HepG2 (cell line): ENCODE results near the gene R3HDM4. TPM values are rescaled to one million over a fixed set of nuclear protein-coding genes. Genes with fewer than 3 reads are reported as not detected.

Experiments
- BCL6 ChIP-seq: IDR thresholded peaks from 2 replicates; pipeline ENCODE4 v1.6.1; 2016; ENCODE audit warnings: missing genetic modification reagents, missing compliant biosample characterization
- KAT7 ChIP-seq: IDR thresholded peaks from 2 replicates; pipeline ENCODE4 v1.6.1; 2018; ENCODE audit warnings: borderline replicate concordance, missing compliant biosample characterization
- KDM6A ChIP-seq: IDR thresholded peaks from 2 replicates; pipeline ENCODE4 v1.6.1; 2016; ENCODE audit warnings: low read depth
- PAX8 ChIP-seq: sonication (generic); formaldehyde crosslinking; IDR thresholded peaks from 2 replicates; pipeline ENCODE4 v1.8.0; 2022; ENCODE audit warnings: mild to moderate bottlenecking, missing genetic modification reagents, borderline replicate concordance
- POLR2A ChIP-seq, 2 experiments: IDR thresholded peaks; 2 replicates each; pipeline ENCODE4 v1.6.1; 2011; ENCODE audit warnings: low read depth in 2 of 2, low read length in 2 of 2, mild to moderate bottlenecking in 1 of 2, moderate library complexity in 1 of 2; ENCODE audit not compliant: insufficient read depth in 1 of 2
- PRDM15 ChIP-seq: sonication (generic); formaldehyde crosslinking; IDR thresholded peaks from 2 replicates; pipeline ENCODE4 v1.4.0; 2020; ENCODE audit warnings: missing genetic modification reagents
- RBAK ChIP-seq: sonication (generic); formaldehyde crosslinking; IDR thresholded peaks from 2 replicates; pipeline ENCODE4 v1.5.1; 2020; ENCODE audit warnings: mild to moderate bottlenecking, missing genetic modification reagents
- STAT5B ChIP-seq: sonication (generic); formaldehyde crosslinking; IDR thresholded peaks from 2 replicates; pipeline ENCODE4 v1.4.0; 2020; ENCODE audit warnings: missing genetic modification reagents
- TARDBP ChIP-seq: sonication (generic); formaldehyde crosslinking; IDR thresholded peaks from 2 replicates; pipeline ENCODE4 v1.8.0; 2022; ENCODE audit warnings: mild to moderate bottlenecking, missing genetic modification reagents
- TOPORS ChIP-seq: sonication (generic); formaldehyde crosslinking; IDR thresholded peaks from 2 replicates; pipeline ENCODE4 v1.8.0; 2023; ENCODE audit warnings: mild to moderate bottlenecking, missing genetic modification reagents
- YY1 ChIP-seq: IDR thresholded peaks from 2 replicates; pipeline ENCODE4 v1.6.1; 2011; ENCODE audit warnings: low read length, low read depth, moderate library complexity, mild to moderate bottlenecking; ENCODE audit not compliant: insufficient read depth, insufficient replicate concordance
- ZBTB20 ChIP-seq: sonication (generic); formaldehyde crosslinking; IDR thresholded peaks from 2 replicates; pipeline ENCODE4 v1.8.1; 2023; ENCODE audit warnings: missing genetic modification reagents, low read depth, mild to moderate bottlenecking, borderline replicate concordance
- ZBTB21 ChIP-seq: sonication (generic); formaldehyde crosslinking; IDR thresholded peaks from 2 replicates; pipeline ENCODE4 v1.4.0; 2020; ENCODE audit warnings: missing genetic modification reagents
- ZC3H13 ChIP-seq: sonication (generic); formaldehyde crosslinking; IDR thresholded peaks from 2 replicates; pipeline ENCODE4 v1.8.1; 2023; ENCODE audit warnings: mild to moderate bottlenecking, missing genetic modification reagents, moderate library complexity
- ZNF687 ChIP-seq: sonication (generic); formaldehyde crosslinking; IDR thresholded peaks from 2 replicates; pipeline ENCODE4 v1.5.1; 2020; ENCODE audit warnings: mild to moderate bottlenecking, missing genetic modification reagents, moderate library complexity
- ZNF737 ChIP-seq: sonication (generic); formaldehyde crosslinking; IDR thresholded peaks from 2 replicates; pipeline ENCODE4 v1.5.0; 2020; ENCODE audit warnings: missing genetic modification reagents, mild to moderate bottlenecking, borderline replicate concordance
- ZNF781 ChIP-seq: sonication (generic); formaldehyde crosslinking; IDR thresholded peaks from 2 replicates; pipeline ENCODE4 v1.5.1; 2020; ENCODE audit warnings: borderline replicate concordance, mild to moderate bottlenecking, missing genetic modification reagents; ENCODE audit errors: not compliant biosample characterization
- ZSCAN9 ChIP-seq: IDR thresholded peaks from 2 replicates; pipeline ENCODE4 v1.6.1; 2016; ENCODE audit warnings: borderline replicate concordance
- polyA plus RNA-seq, 8 experiments: library from polyadenylated mRNA; depleted of rRNA in 3 of 8; stranded (reverse) in 7 of 8; unstranded in 1 of 8; fragments of >200 nt; fragmentation: Illumina TruSeq in 4 of 8; extraction: Trizol in 4 of 8; gene quantifications; 2 replicates each; pipeline versions ENCODE4 v1.2.1 to v1.2.3, GENCODE V29; 2011 to 2016; ENCODE audit warnings: low read depth in 4 of 8, missing spikeins in 1 of 8, mixed read lengths in 1 of 8; ENCODE audit not compliant: insufficient read depth in 1 of 8
- total RNA-seq, 5 experiments: library from RNA; depleted of rRNA; stranded (reverse); fragments of >200 nt; fragmentation: Illumina TruSeq; extraction: Trizol; gene quantifications; 2 replicates each; pipeline ENCODE4 v1.2.3, GENCODE V29; 2016; ENCODE audit warnings: low read depth in 1 of 5
- TF ChIP-seq, protein P1 (sequence below): sonication (generic); formaldehyde crosslinking; conservative IDR thresholded peaks from 2 replicates; pipeline ENCODE4 v1.8.1; 2023; ENCODE audit warnings: missing genetic modification reagents
- TF ChIP-seq, protein P2 (sequence below): IDR thresholded peaks from 2 replicates; pipeline ENCODE4 v1.6.1; 2016; ENCODE audit warnings: missing compliant biosample characterization, missing genetic modification reagents, borderline replicate concordance

Gene R3HDM4
- total and polyA plus RNA-seq, 2 of the 13 experiments (the other 11 are each of a cell fraction or from before 2014, with no cell fraction given), result 26.2 to 26.9 TPM

GRCh38 chr19:934865-935479, 22.0 kb upstream of the R3HDM4 start (continued):
- TF ChIP-seq ZNF687 (CRISPR knock-in tag) (peak; percentile 100), TARDBP (CRISPR knock-in tag) (peak; percentile 88), ZNF781 (CRISPR knock-in tag) (peak; percentile 81), BCL6 (CRISPR knock-in tag) (peak; percentile 94), TOPORS (CRISPR knock-in tag) (no peak; the same call in 1 of the 2 replicates), ZC3H13 (CRISPR knock-in tag) (peak; percentile 85), KAT7 (CRISPR knock-in tag) (peak; percentile 50; the same call in 1 of the 2 replicates), YY1 (peak; percentile 70), PRDM15 (CRISPR knock-in tag) (no peak), ZBTB20 (CRISPR knock-in tag) (peak; percentile 77; the same call in 1 of the 2 replicates), STAT5B (CRISPR knock-in tag) (no peak), ZBTB21 (CRISPR knock-in tag) (0 out of 2 replicates have a peak, but pooled peaks have one; percentile 27), ZSCAN9 (peak; percentile 64), ZNF737 (CRISPR knock-in tag) (no peak), KDM6A (peak; percentile 80), RBAK (CRISPR knock-in tag) (no peak), POLR2A (IDR thresholded peaks at IDR 0.05; ENCODE audit: insufficient read depth in 1 of 2, low read depth in 2 of 2, low read length in 2 of 2) (peak in 1 of 2 experiments; percentile 15; a peak in 2 of 4 replicates), PAX8 (CRISPR knock-in tag) (no peak; the same call in 1 of the 2 replicates)
- TF ChIP-seq, protein P1, sequence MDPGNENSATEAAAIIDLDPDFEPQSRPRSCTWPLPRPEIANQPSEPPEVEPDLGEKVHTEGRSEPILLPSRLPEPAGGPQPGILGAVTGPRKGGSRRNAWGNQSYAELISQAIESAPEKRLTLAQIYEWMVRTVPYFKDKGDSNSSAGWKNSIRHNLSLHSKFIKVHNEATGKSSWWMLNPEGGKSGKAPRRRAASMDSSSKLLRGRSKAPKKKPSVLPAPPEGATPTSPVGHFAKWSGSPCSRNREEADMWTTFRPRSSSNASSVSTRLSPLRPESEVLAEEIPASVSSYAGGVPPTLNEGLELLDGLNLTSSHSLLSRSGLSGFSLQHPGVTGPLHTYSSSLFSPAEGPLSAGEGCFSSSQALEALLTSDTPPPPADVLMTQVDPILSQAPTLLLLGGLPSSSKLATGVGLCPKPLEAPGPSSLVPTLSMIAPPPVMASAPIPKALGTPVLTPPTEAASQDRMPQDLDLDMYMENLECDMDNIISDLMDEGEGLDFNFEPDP (CRISPR knock-in tag), result no peak
- TF ChIP-seq, protein P2, sequence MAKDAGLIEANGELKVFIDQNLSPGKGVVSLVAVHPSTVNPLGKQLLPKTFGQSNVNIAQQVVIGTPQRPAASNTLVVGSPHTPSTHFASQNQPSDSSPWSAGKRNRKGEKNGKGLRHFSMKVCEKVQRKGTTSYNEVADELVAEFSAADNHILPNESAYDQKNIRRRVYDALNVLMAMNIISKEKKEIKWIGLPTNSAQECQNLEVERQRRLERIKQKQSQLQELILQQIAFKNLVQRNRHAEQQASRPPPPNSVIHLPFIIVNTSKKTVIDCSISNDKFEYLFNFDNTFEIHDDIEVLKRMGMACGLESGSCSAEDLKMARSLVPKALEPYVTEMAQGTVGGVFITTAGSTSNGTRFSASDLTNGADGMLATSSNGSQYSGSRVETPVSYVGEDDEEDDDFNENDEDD (CRISPR knock-in tag), result peak; percentile 87; the same call in 1 of the 2 replicates
